Activated CD8-positive, alpha-beta memory T cell treated with anti-CD3 and anti-CD28 coated beads for 24 hours (primary cell): ENCODE data around the gene TOMM7.
"Not testable (repeated sequence)": the region's sequence is repeated elsewhere in the genome, so short reads cannot be mapped to it uniquely, and the experiment has no call there.

Source experiments
- DNase-seq: peaks from one replicate; pipeline ENCODE4 v3.0.0-alpha.2; 2020

TOMM7 gene

DNA sequence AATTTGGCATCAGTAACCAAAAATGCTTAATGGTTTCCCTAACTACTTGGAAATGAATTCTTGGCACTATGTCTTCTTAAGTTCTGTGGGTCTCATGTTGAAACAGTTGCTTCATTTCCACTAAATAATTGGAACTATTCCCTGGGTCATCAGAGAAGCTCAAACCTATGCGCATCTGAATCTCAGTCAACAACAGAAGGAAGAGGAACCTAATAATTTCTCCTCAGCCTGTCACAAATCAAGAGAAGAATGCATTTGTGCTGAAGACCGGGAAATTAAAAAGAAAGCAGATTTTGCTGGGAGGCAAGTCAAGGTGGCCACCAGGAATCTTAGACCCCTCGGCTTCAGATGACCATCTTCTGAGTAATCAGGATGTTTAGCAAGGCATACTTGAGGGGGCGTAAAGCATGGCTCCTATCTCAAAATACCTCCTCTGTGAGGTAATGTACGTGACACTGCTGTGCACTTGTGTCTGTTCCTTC, 41.4 kb downstream of the TOMM7 start:
- DNase-seq = no peak

DNA sequence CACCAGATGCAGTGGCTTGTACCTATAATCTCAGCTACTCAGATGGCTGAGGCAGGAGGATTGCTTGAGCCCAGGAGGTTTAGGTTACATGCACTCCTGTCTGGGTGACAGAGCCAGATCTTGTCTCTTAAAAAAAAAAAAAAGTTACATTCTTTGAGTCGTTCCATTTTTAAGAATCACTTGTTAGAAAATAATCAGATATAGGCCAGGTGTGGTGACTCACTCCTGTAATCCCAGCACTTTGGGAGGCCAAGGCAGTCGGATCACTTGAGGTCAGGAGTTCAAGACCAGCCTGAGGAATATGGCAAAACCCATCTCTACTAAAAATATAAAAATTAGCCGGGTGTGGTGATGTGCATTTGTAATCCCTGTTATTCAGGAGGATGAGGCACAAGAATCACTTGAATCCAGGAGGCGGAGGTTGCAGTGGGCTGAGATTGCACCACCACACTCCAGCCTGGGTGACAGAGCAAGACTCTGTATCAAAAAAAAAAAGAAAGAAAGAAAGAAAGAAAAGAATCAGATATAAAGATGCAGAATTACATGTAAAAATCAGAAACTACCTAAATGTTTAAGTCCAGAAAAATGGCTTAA, 42.8 kb downstream of the TOMM7 start:
- not testable (repeated sequence) for DNase-seq

DNA sequence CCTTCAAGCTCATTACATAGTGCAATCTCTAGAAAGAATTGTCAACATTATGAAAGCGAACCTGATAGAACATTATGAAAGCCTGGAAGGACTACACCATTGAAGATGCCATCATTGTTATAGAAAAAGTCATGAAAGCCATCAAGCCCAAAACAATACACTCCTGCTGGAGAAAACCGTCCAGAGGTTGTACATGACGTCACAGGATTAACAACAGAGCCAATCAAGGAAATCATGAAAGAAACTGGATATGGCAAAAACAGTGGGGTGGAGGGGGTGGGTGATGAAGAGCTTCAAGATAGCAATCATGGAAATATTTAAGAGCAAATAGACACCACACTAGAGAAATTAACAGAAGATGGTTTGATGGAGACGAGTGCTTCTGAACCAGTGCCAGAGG, 45.7 kb downstream of the TOMM7 start:
- DNase-seq = no peak

DNA sequence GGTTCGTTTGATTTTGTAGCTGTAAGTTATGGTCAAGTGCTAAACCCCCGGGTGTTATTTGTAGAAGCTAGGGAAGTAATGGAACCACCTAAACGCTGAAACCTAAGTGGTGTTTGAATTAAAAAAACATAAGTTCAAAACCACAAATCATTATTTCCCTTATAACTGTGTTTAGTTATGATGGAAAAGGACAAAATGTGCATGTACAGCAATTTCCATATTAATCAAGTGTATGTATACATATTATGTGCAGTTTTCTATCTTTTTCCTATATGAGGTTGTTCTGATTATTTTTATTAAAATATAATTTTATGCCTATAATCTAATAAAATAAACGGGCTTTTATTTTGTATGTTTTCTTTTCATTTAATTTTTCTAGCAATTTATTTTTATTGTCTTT, 49.8 kb downstream of the TOMM7 start:
- DNase-seq = no peak

DNA sequence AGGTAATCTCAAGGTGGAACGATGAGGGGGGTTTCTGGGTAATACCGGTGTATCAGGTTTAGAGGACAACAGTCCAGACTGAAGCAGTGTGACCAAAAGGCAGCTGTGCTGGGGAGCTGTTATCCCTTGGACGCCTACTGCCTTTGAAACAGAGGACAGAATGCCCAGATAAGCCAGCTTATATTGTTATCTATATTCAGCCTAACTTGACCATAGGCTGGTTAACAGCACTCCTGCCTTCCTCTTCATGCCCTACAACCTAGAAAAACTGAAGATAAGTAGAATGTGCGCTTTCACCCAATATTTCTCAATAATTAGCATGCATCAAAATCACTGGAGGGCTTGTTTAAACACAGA, 50.8 kb downstream of the TOMM7 start:
- DNase-seq = no peak

DNA sequence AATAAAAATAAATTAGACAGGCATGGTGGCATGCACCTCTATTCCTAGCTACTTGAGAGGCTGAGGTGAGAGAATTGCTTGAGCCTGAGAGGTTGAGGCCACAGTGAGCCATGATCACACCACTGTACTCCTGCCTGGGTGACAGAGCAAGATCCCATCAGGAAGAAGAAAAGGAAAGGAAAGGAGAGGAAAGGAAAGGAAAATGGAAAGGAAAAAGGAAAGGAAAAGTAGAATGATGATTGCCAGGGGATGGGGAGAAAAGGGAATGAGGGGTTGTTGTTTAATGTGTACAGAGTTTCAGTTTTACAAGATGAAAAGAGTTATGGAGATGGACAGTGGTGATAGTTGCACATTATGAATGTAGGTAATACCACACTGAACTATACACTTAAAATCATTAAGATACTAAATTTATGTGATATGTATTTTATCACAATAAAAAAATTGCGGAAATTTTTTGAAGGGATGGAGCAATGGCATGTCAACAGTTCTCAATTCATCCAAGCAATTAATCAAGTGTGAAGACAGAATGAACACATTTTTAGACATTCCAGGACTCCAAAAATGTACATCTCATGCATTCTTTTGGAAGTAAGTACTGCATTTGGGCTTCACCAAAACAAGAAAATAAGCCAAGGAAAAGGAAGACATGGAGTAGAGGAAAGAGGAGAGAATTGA, 51.3 kb downstream of the TOMM7 start:
- no peak for DNase-seq

DNA sequence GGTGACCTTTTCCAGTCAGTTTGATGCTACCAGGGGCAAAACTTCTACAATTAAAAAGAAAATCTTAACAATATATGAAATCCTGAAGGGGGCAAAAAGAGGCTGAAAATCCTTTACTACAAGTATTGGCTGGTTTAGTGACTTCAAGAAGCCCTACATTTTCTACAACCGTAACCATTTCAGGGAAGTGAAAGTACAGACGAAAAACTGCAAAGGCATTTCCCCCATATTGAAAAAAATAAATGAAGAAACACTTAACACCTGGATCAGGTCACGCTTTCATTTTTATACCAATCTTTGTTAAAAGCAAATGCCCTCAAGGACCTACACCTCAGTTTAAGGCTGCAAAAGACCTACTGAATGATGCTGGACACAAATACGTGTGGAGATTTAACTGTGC, 57.0 kb downstream of the TOMM7 start:
- DNase-seq = no peak
